Measurements from ENCODE around the gene TINCR.

TINCR gene

DNA sequence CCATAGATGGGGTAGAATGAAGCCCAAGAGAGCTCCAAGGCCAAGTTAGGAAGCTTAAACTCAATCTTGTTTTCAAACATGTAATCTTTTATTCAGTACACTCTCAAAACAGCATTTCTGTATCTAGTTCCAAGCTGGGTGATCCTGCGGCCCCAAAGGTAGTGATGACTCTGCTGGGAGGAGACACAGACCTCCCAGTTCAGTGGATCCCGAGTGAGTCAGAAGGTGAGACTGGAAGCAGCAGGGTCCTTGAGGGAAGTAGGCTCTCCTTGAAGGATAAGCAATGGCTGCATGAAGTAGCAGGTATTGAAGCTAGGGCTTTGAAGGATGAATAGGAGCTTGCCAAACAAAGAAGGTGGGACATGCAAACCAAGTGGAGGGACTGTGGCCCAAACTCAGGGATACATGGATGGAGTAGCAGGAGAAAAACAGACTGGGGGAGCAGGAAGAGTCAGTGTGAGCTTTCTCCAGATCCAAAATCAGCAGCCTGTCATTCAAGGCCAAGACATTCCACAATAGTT lies 9.6 kb downstream of the TINCR start:
- Histone ChIP-seq H3K9me2 (ENCODE audit: low read depth, low read length) (no peaks in the 10 kb centered on the region), H3K36me3 (ENCODE audit: insufficient read depth, low read length) (no peaks in the 10 kb centered on the region), H4K20me1 (ENCODE audit: insufficient read depth, low read length) (no peaks in the 10 kb centered on the region), H3K27ac (ENCODE audit: low read depth, low read length, poor library complexity, severe bottlenecking) (no peak overlapping the region), H3K9ac (ENCODE audit: low read length) (no peak overlapping the region), H3K27me3 (ENCODE audit: insufficient read depth, low read length) (no peaks in the 10 kb centered on the region; the same call in 1 of the 2 replicates), H3K4me3 (ENCODE audit: low read depth, low read length, poor library complexity, severe bottlenecking) (no peak overlapping the region), H2AFZ (ENCODE audit: low read length) (no peak overlapping the region), H3K79me2 (ENCODE audit: insufficient read depth, low read length) (no peaks in the 10 kb centered on the region), H3K9me3 (ENCODE audit: low read length) (no peaks in the 10 kb centered on the region), H3K4me2 (ENCODE audit: low read length) (no peak overlapping the region), H3K4me1 (ENCODE audit: insufficient read depth, low read length, severe bottlenecking) (no peaks in the 10 kb centered on the region), H3F3A (ENCODE audit: insufficient read depth, low read length) (no peaks in the 10 kb centered on the region)
- TF ChIP-seq EZH2 (IDR thresholded peaks at IDR 0.05; ENCODE audit: borderline replicate concordance, low read length), result no peak
- TF ChIP-seq, protein P1, sequence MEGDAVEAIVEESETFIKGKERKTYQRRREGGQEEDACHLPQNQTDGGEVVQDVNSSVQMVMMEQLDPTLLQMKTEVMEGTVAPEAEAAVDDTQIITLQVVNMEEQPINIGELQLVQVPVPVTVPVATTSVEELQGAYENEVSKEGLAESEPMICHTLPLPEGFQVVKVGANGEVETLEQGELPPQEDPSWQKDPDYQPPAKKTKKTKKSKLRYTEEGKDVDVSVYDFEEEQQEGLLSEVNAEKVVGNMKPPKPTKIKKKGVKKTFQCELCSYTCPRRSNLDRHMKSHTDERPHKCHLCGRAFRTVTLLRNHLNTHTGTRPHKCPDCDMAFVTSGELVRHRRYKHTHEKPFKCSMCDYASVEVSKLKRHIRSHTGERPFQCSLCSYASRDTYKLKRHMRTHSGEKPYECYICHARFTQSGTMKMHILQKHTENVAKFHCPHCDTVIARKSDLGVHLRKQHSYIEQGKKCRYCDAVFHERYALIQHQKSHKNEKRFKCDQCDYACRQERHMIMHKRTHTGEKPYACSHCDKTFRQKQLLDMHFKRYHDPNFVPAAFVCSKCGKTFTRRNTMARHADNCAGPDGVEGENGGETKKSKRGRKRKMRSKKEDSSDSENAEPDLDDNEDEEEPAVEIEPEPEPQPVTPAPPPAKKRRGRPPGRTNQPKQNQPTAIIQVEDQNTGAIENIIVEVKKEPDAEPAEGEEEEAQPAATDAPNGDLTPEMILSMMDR (IDR thresholded peaks at IDR 0.05; ENCODE audit: low read length), result no peak

DNA sequence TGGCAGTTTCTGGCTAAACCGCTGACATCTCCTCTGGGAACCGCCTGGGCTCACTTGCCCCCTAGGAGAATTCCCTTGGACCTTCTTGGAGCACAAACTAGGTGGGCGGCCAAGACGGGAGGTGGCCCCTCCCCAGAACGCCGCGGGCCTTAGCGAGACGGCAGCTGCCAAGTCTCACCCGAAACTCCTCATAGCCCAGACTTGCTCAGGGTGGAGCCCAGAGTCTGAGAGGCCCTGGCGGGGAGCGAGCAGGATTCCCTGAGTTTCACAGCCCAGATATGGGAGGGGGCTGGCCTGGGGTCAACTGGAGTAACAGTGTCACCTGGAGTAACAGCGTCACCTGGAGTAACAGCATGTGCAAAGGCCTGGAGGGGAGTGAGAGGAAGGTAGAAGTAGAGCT lies 10.1 kb downstream of the TINCR start:
- Histone ChIP-seq H3K9me3 (ENCODE audit: low read length) (no peaks in the 10 kb centered on the region), H3K9ac (ENCODE audit: low read length) (no peak overlapping the region), H3K4me2 (ENCODE audit: low read length) (no peak overlapping the region), H3K27me3 (ENCODE audit: insufficient read depth, low read length) (no peaks in the 10 kb centered on the region; the same call in 1 of the 2 replicates), H3K4me1 (ENCODE audit: insufficient read depth, low read length, severe bottlenecking) (no peaks in the 10 kb centered on the region), H3K4me3 (ENCODE audit: low read depth, low read length, poor library complexity, severe bottlenecking) (no peak overlapping the region), H3K36me3 (ENCODE audit: insufficient read depth, low read length) (no peaks in the 10 kb centered on the region), H3K79me2 (ENCODE audit: insufficient read depth, low read length) (no peaks in the 10 kb centered on the region), H2AFZ (ENCODE audit: low read length) (no peak overlapping the region), H4K20me1 (ENCODE audit: insufficient read depth, low read length) (no peaks in the 10 kb centered on the region), H3K9me2 (ENCODE audit: low read depth, low read length) (no peaks in the 10 kb centered on the region), H3K27ac (ENCODE audit: low read depth, low read length, poor library complexity, severe bottlenecking) (no peak overlapping the region), H3F3A (ENCODE audit: insufficient read depth, low read length) (no peaks in the 10 kb centered on the region)
- TF ChIP-seq, protein P1 (IDR thresholded peaks at IDR 0.05; ENCODE audit: low read length), result no peak
- TF ChIP-seq EZH2 (IDR thresholded peaks at IDR 0.05; ENCODE audit: borderline replicate concordance, low read length), result no peak

DNA sequence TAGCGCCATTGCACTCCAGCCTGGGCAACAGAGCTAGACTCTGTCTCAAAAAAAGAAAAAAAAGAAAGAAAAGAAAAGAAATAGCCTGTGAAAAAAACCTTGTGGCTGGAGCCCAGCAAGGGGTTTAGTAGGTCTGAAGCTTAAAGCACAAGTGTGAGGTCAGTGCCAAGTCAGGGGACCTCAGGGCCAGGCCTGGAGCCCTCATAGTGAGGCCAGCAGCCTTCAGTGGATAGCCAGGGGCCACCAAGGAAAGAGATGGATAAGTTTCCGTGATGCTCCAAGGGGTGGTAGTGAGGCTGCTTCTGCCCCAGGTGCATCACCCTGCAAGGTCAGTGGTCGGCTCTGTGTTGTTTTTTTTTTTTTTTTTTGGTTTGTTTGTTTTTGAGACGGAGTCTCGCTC lies 12.9 kb downstream of the TINCR start:
- TF ChIP-seq EZH2 (IDR thresholded peaks at IDR 0.05; ENCODE audit: borderline replicate concordance, low read length), result no peak
- TF ChIP-seq, protein P1 (IDR thresholded peaks at IDR 0.05; ENCODE audit: low read length), result no peak
- H3K9me2 ChIP-seq (ENCODE audit: low read depth, low read length), result no peaks in the 10 kb centered on the region

More for the DNA sequence above, 12.9 kb downstream of the TINCR start:
- no peak overlapping the region for H3K9ac ChIP-seq (ENCODE audit: low read length)
- no peaks in the 10 kb centered on the region for H3K36me3 ChIP-seq (ENCODE audit: insufficient read depth, low read length)
- no peak overlapping the region for H3K27ac ChIP-seq (ENCODE audit: low read depth, low read length, poor library complexity, severe bottlenecking)
- H4K20me1 ChIP-seq (ENCODE audit: insufficient read depth, low read length), result no peaks in the 10 kb centered on the region
- H3K27me3 ChIP-seq (ENCODE audit: insufficient read depth, low read length), result no peaks in the 10 kb centered on the region; the same call in 1 of the 2 replicates
- H3F3A ChIP-seq (ENCODE audit: insufficient read depth, low read length), result no peaks in the 10 kb centered on the region
- no peaks in the 10 kb centered on the region for H3K9me3 ChIP-seq (ENCODE audit: low read length)
- no peak overlapping the region for H3K4me3 ChIP-seq (ENCODE audit: low read depth, low read length, poor library complexity, severe bottlenecking)
- H3K4me1 ChIP-seq (ENCODE audit: insufficient read depth, low read length, severe bottlenecking), result no peaks in the 10 kb centered on the region
- no peak overlapping the region for H3K4me2 ChIP-seq (ENCODE audit: low read length)
- no peaks in the 10 kb centered on the region for H3K79me2 ChIP-seq (ENCODE audit: insufficient read depth, low read length)
- no peak overlapping the region for H2AFZ ChIP-seq (ENCODE audit: low read length)

All from OCI-LY1 (cell line).